Measurements from ENCODE around the gene RAB11FIP4. TPM values are rescaled to one million over a fixed set of nuclear protein-coding genes. Genes with fewer than 3 reads are reported as not detected.

Gene RAB11FIP4
- total and polyA plus RNA-seq, 2 donors (not counting 3 experiments of a cell fraction or from before 2014, with no cell fraction given): 0.08 to 0.38 TPM

DNA sequence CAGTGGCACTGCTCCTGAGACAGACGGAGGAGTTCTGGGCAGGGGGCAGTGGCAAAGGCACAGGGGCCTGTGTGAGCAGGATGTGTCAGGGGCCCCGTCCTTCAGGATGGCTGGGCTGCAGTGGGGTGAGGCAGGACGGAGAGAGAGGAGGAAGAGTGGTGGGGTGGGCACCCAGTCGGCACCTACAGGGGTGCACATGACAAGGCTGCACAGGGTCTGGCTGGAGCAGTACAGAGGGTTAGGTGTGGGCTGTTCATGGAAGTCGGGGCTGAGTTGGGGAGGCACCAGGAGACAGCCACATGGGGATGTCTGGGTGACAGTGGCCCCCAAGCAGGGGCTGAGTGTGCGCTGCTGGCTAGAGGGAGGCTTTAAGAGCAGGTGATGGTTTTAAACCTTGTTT, 106.0 kb downstream of the RAB11FIP4 start:
- no peaks in the 10 kb centered on the region for H3K4me1 ChIP-seq (ENCODE audit: control insufficient read depth, extremely low read depth, insufficient read depth, low read length)
- H2AFZ ChIP-seq (ENCODE audit: low read depth, low read length): no peak overlapping the region
- no peaks in the 10 kb centered on the region for H3K9me3 ChIP-seq (replicated peaks; ENCODE audit: control insufficient read depth, insufficient read depth, low read length)
- BruUV-seq (replicated peaks): no TSS peak
- POLR2A ChIA-PET: no interaction called here
- TF ChIP-seq GATA2 (IDR thresholded peaks at IDR 0.05; ENCODE audit: insufficient read depth, insufficient read length, low read depth, low read length) (no peak), EZH2 (IDR thresholded peaks at IDR 0.05; ENCODE audit: borderline replicate concordance, low read depth, low read length, severe bottlenecking) (no peak), POLR2AphosphoS5 (IDR thresholded peaks at IDR 0.05; ENCODE audit: insufficient read depth, low read depth, low read length) (no peak), JUN (IDR thresholded peaks at IDR 0.05; ENCODE audit: borderline replicate concordance, insufficient read depth, insufficient read length, low read depth) (no peak), FOS (IDR thresholded peaks at IDR 0.05; ENCODE audit: borderline replicate concordance, insufficient read depth, low read length) (no peak), MYC (IDR thresholded peaks at IDR 0.05; ENCODE audit: low read depth, low read length) (no peak), POLR2A (IDR thresholded peaks at IDR 0.05; ENCODE audit: low read depth, low read length) (no peak)
- TF ChIP-seq, protein P1, sequence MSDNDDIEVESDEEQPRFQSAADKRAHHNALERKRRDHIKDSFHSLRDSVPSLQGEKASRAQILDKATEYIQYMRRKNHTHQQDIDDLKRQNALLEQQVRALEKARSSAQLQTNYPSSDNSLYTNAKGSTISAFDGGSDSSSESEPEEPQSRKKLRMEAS (IDR thresholded peaks at IDR 0.05; ENCODE audit: insufficient read depth, insufficient read length): no peak
- TF ChIP-seq, protein P2, sequence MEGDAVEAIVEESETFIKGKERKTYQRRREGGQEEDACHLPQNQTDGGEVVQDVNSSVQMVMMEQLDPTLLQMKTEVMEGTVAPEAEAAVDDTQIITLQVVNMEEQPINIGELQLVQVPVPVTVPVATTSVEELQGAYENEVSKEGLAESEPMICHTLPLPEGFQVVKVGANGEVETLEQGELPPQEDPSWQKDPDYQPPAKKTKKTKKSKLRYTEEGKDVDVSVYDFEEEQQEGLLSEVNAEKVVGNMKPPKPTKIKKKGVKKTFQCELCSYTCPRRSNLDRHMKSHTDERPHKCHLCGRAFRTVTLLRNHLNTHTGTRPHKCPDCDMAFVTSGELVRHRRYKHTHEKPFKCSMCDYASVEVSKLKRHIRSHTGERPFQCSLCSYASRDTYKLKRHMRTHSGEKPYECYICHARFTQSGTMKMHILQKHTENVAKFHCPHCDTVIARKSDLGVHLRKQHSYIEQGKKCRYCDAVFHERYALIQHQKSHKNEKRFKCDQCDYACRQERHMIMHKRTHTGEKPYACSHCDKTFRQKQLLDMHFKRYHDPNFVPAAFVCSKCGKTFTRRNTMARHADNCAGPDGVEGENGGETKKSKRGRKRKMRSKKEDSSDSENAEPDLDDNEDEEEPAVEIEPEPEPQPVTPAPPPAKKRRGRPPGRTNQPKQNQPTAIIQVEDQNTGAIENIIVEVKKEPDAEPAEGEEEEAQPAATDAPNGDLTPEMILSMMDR (IDR thresholded peaks at IDR 0.05; ENCODE audit: extremely low read depth in 1 of 2, insufficient read depth in 1 of 2, low read depth in 1 of 2, low read length in 2 of 2): no peak
- H3K79me2 ChIP-seq (ENCODE audit: control insufficient read depth, insufficient read depth, low read length): no peaks in the 10 kb centered on the region
- dilution Hi-C loops (cut with MboI; ENCODE audit: extremely low pct_ligation_motif_present, low sequenced_read_pairs): no loop called here
- CTCF ChIA-PET: no interaction called here
- intact Hi-C loops (cut with micrococcal nuclease): no loop called here
- no peak overlapping the region for H3K27ac ChIP-seq (ENCODE audit: insufficient read depth, low read depth, low read length)
- FAIRE-seq (no peak), DNase-seq (ENCODE audit: low read depth, low spot score) (no peak)
- H3K4me2 ChIP-seq (ENCODE audit: insufficient read depth, low read length): no peak overlapping the region
- no peaks in the 10 kb centered on the region for H4K20me1 ChIP-seq (replicated peaks; ENCODE audit: control insufficient read depth, extremely low read depth, insufficient read depth, low read length)
- no peak overlapping the region for H3K4me3 ChIP-seq (replicated peaks in 1 of 3; ENCODE audit: insufficient read depth in 1 of 3, low read depth in 1 of 3, low read length in 3 of 3)
- H3K27me3 ChIP-seq (ENCODE audit: control insufficient read depth in 2 of 2, insufficient read depth in 2 of 2, low read length in 2 of 2): peaks cover 4 to 9% of the 10 kb centered on the region in 2 experiments
- H3K9me1 ChIP-seq (replicated peaks; ENCODE audit: control insufficient read depth, extremely low read depth, insufficient read depth, low read length): no peaks in the 10 kb centered on the region
- no peak overlapping the region for H3K9ac ChIP-seq (replicated peaks; ENCODE audit: extremely low read depth, insufficient read depth, low read length)
- no peaks in the 10 kb centered on the region for H3K36me3 ChIP-seq (ENCODE audit: control insufficient read depth in 2 of 2, extremely low read depth in 1 of 2, insufficient read depth in 2 of 2, low read length in 2 of 2)
